HG03457 (cell line): ENCODE measurements around the gene TYW1B.
A peak's percentile ranks its signal among the peaks of the same experiment; 100 is the strongest.
"Not testable (repeated sequence)": the region's sequence is repeated elsewhere in the genome, so short reads cannot be mapped to it uniquely, and the experiment has no call there.

Experiments
- ATAC-seq: cut with Tn5 transposase; IDR thresholded peaks from one replicate; pipeline ENCODE4 v1.9.1; 2021; ENCODE audit warnings: moderate number of reproducible peaks; ENCODE audit not compliant: unreplicated experiment

TYW1B gene

GRCh38 chr7:72827839-72828591, at the start of gene TYW1B:
Gene TYW1B (minus strand): TSS chr7:72828200. CDS start chr7:72828075, 125 bp downstream.
- peak; percentile 86 for ATAC-seq

GRCh38 chr7:72867591-72867990, 39.6 kb upstream of the TYW1B start:
- ATAC-seq = not testable (repeated sequence)

- not testable (repeated sequence) for ATAC-seq
Observed at GRCh38 chr7:72858846-72859400, 30.9 kb upstream of the TYW1B start.

- ATAC-seq = not testable (repeated sequence)
Observed at GRCh38 chr7:72857925-72858324, 29.9 kb upstream of the TYW1B start.

GRCh38 chr7:72855261-72855660, 27.3 kb upstream of the TYW1B start:
- not testable (repeated sequence) for ATAC-seq

- ATAC-seq = not testable (repeated sequence)
Observed at GRCh38 chr7:72852937-72853336, 24.9 kb upstream of the TYW1B start.

GRCh38 chr7:72850746-72851145, 22.7 kb upstream of the TYW1B start:
- not testable (repeated sequence) for ATAC-seq

- ATAC-seq = not testable (repeated sequence)
Observed at GRCh38 chr7:72844146-72844545, 16.1 kb upstream of the TYW1B start.

- ATAC-seq = not testable (repeated sequence)
Observed at GRCh38 chr7:72843166-72843565, 15.2 kb upstream of the TYW1B start.

GRCh38 chr7:72840966-72841511, 13.0 kb upstream of the TYW1B start:
- ATAC-seq = not testable (repeated sequence)

- ATAC-seq = not testable (repeated sequence)
Observed at GRCh38 chr7:72838315-72838714, 10.3 kb upstream of the TYW1B start.

GRCh38 chr7:72837291-72837690, 9.3 kb upstream of the TYW1B start:
- ATAC-seq = not testable (repeated sequence)

GRCh38 chr7:72830567-72830966, 2.6 kb upstream of the TYW1B start:
- not testable (repeated sequence) for ATAC-seq

GRCh38 chr7:72829687-72830354, 1.8 kb upstream of the TYW1B start:
- peak; percentile 20 for ATAC-seq

GRCh38 chr7:72829291-72829686, 1.3 kb upstream of the TYW1B start:
- ATAC-seq = peak; percentile 48

GRCh38 chr7:72823765-72824732, 4.0 kb downstream of the TYW1B start:
- ATAC-seq = not testable (repeated sequence)

GRCh38 chr7:72822497-72822896, 5.5 kb downstream of the TYW1B start:
- ATAC-seq = not testable (repeated sequence)

GRCh38 chr7:72818663-72819361, 9.2 kb downstream of the TYW1B start:
- not testable (repeated sequence) for ATAC-seq

- ATAC-seq = not testable (repeated sequence)
Observed at GRCh38 chr7:72817661-72818060, 10.3 kb downstream of the TYW1B start.
